GM19023 (cell line): ENCODE data around the gene OR5B3.
"Not testable (repeated sequence)": the region's sequence is repeated elsewhere in the genome, so short reads cannot be mapped to it uniquely, and the experiment has no call there.

Experiments used
- ATAC-seq: cut with Tn5 transposase; IDR thresholded peaks from one replicate; pipeline ENCODE4 v1.9.1; 2021; ENCODE audit warnings: mild to moderate bottlenecking, moderate library complexity; ENCODE audit not compliant: unreplicated experiment

OR5B3 gene

GRCh38 chr11:58406774-58407173 lies at the start of gene OR5B3:
Gene OR5B3, minus strand, starts transcription at chr11:58406874. Its CDS starts 3,465 bp downstream, at chr11:58403409.
- ATAC-seq: no peak

- no peak for ATAC-seq
These were observed 44.9 kb upstream of the OR5B3 start for GRCh38 chr11:58451585-58451984.

GRCh38 chr11:58446294-58446693 lies 39.6 kb upstream of the OR5B3 start:
- no peak for ATAC-seq

DNA sequence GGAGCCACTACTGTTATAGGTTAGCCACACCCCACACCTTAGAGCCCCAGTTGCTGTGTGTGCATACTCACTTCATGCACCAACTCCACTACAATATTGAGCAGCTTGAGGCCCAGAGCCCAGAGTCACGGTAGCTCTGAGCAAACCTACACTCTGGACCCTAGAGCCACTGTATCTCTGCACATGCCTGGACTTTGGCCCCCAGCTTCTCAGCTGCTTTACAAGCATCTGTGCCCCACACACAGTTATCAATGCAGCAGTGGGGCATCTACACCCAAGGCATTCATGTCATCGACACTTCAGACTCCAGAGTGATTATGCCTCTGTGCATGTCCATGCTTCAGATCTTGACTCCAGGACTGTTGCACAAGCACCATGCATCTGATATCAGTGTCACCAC lies 37.6 kb upstream of the OR5B3 start:
- ATAC-seq: no peak

- no peak for ATAC-seq
These were observed 35.5 kb upstream of the OR5B3 start, which contains the start of gene OR5B12 for GRCh38 chr11:58442136-58442535. Gene OR5B12, minus strand, starts transcription at chr11:58442236. Its CDS starts 2,085 bp downstream, at chr11:58440151.

DNA sequence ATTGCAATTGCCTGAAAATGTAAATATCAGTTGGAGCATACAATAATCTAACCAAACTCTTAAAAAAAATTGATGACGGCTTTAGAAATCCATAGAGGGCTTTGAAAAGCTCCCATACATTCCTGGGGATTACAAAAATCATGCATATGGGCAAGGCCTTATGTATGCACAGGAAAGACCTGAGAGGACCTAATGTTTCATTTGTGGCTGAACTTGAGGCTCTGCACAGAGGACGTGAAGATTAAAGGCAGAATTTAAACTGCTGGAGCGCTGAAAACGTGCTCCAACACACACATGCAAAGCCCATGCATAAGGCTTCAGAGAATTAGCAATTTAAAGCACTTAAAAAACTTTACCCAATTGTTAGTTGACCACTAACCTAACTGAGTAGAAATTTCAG lies 31.8 kb upstream of the OR5B3 start:
- no peak for ATAC-seq

DNA sequence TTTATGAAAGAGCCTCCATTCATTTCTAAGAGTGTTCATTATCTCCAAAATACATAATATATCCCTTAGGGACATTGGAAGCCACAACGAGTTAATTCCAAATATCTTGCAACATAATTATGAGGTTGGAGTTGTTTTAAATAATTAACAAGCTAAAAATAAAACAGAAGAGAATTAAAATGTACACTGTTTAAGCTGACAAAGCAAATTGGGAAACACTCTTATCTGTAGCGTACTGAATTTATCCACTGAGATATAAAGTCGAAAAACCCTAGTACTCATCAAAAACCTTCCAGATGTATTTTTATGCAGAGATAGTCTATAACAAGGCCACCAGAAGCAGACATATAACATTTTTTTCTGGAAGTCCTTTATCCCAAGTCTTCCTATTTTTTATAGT lies 27.5 kb upstream of the OR5B3 start:
- ATAC-seq: no peak

DNA sequence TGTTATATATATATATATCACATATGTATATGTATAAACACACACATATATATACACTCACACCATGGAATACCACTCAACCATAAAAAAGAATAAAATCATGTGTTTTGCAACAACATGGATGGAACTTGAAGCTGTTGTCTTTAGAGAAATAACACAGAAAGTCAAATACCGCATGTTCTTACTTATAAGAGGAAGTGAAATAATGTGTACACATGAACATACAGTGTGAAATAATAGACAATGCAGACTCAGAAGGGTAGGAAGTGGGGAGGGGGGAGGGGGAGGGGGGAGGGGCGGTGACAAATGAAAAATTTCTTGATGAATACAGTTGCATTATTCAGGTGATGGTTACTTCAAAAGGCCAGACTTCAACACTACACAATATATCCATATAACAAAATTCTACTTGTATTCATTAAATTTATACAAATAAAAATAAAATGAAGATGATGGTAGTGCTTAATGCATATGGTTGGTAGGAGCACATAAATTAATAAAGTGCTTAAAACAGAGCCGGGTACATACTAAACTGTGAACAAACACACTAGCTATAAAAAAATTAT lies 27.0 kb upstream of the OR5B3 start:
- no peak for ATAC-seq

DNA sequence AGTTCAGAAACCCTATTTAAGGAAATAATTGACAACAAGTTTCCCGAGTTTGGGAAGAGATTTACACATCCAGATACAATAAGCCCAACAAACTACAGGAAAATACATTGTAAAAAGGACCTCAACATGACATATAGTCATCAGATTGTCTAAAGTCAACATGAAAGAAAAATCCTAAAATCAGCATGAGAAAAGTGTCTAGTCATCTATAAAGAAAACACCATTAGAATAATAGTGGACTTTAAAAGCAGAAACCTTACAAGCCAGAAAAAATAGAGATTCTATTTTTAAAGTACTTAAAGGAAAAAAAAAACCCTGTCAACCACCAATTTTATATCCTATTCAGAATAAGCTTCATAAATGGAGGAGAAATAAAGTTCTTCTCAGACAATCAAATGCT lies 22.6 kb upstream of the OR5B3 start:
- ATAC-seq: no peak

DNA sequence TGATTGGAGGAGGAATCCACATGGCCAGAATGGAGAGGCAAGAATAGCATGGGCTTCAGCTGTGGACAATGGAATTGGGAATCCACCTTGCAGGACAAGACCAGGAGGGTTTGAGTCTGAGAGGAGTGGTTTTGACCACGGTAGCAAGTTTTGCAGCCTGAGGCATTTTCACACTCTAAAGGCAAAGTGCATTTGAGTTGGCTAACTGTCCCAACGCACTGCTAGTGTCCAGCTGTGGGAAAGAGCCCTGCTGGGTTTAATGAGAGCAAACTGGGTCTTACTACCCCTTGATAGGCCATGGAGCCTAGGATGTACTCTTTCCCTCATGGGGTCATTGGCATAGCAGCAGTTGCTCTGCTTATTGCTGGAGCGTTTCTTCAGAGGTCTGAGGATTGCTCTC lies 21.3 kb upstream of the OR5B3 start, which contains the start of gene OR5B2:
Gene OR5B2 (minus strand): TSS at position 101 of the 400 bp plus-strand sequence. CDS start 4,860 bp downstream, outside the sequence.
- no peak for ATAC-seq

GRCh38 chr11:58399622-58400021 lies 7.1 kb downstream of the OR5B3 start:
- not testable (repeated sequence) for ATAC-seq

GRCh38 chr11:58395581-58395980 lies 11.1 kb downstream of the OR5B3 start:
- no peak for ATAC-seq

DNA sequence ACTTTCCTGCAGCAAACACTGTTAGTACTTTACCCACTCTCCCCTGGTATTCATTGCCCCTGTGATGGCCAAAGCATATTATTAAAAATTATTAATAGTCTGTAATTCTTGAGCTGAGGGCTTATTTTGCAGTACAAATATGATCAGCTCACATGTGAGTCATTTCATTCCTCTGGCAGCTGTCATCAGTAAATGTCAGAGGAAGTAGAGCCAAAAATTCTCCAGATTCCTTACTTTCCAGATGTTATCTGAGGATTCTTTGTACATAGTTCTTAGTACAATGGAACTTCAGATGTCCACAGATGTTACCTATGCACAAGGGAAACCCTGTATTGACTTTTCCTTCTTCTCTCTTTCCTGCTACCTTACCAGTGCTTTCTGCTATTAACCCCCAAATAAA lies 12.5 kb downstream of the OR5B3 start:
- ATAC-seq: no peak

- ATAC-seq: no peak
These were observed 13.9 kb downstream of the OR5B3 start for GRCh38 chr11:58392746-58393145.

GRCh38 chr11:58391879-58392278 lies 14.8 kb downstream of the OR5B3 start:
- ATAC-seq: no peak

- no peak for ATAC-seq
These were observed 16.1 kb downstream of the OR5B3 start for GRCh38 chr11:58390551-58391063.

DNA sequence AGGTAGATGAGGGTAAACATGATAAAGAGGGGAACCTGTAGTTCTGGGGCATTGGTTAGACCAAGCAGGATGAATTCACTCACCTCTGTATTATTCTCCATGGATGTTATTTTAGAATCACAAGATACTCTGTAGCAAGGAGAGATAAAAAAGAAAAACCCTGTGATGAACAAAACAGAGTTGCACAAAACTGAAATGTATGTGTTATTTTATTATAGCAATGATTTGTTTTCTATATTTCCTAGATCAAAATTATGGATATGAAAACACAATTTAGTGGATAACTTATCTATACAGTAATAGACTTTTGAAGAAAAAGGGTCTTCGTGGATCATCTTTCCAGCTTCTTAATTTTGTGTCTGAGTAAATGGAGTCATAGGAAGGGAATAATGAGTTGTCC lies 47.7 kb downstream of the OR5B3 start, which contains the start of gene OR5B17:
Gene OR5B17 (minus strand): TSS at position 101 of the 400 bp plus-strand sequence. CDS start 0 bp downstream, at position 101.
- no peak for ATAC-seq

DNA sequence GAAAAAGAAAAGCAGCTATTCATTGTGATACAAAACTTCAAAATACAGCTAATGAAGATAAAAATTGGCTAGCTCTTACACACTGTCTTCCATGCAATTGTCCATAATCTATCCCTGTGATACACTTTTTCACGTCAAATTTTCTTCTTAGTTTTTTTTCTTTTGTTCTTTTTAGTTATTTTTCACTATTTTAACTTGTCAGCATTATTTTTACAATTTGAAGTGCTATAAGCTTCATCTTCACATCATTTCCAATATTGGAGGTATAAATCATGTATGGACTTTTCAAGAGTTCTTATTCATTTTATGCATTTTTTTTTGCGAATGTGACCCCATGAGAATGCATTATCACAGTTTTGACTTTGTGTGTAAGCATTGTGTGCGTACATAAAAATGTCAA lies 51.9 kb downstream of the OR5B3 start:
- ATAC-seq: no peak
